GM19023 (cell line): Measurements from ENCODE around the gene PIM3.

Source experiments
- ATAC-seq: cut with Tn5 transposase; IDR thresholded peaks from one replicate; pipeline ENCODE4 v1.9.1; 2021; ENCODE audit warnings: mild to moderate bottlenecking, moderate library complexity; ENCODE audit not compliant: unreplicated experiment

PIM3 gene

GRCh38 chr22:49927483-49928184 lies 32.9 kb upstream of the PIM3 start:
- ATAC-seq = no peak

GRCh38 chr22:49928185-49928495 lies 32.4 kb upstream of the PIM3 start:
- no peak for ATAC-seq

GRCh38 chr22:49928555-49929210 lies 31.9 kb upstream of the PIM3 start:
- ATAC-seq = no peak

- no peak for ATAC-seq
Observed at GRCh38 chr22:49929211-49929979, 31.2 kb upstream of the PIM3 start.

GRCh38 chr22:49929994-49930575 lies 30.5 kb upstream of the PIM3 start:
- ATAC-seq = no peak

GRCh38 chr22:49930596-49931412 lies 29.8 kb upstream of the PIM3 start:
- ATAC-seq = no peak

- no peak for ATAC-seq
Observed at GRCh38 chr22:49933236-49934159, 27.1 kb upstream of the PIM3 start.

GRCh38 chr22:49934160-49934890 lies 26.2 kb upstream of the PIM3 start:
- no peak for ATAC-seq

GRCh38 chr22:49934891-49935557 lies 25.5 kb upstream of the PIM3 start:
- no peak for ATAC-seq

- ATAC-seq = no peak
Observed at GRCh38 chr22:49935561-49935960, 25.0 kb upstream of the PIM3 start.

- peak; percentile 70 for ATAC-seq
Observed at GRCh38 chr22:49936018-49936972, 24.3 kb upstream of the PIM3 start.

GRCh38 chr22:49936973-49937757 lies 23.4 kb upstream of the PIM3 start:
- ATAC-seq = no peak

- ATAC-seq = no peak
Observed at GRCh38 chr22:49937758-49938564, 22.6 kb upstream of the PIM3 start.

GRCh38 chr22:49938565-49939136 lies 21.9 kb upstream of the PIM3 start:
- no peak for ATAC-seq

- no peak for ATAC-seq
Observed at GRCh38 chr22:49941507-49942316, 18.9 kb upstream of the PIM3 start.
